GM18505 (cell line): ENCODE results near the gene CDKL2.

Source experiments
- ATAC-seq: cut with Tn5 transposase; IDR thresholded peaks from one replicate; pipeline ENCODE4 v1.9.1; 2021; ENCODE audit not compliant: unreplicated experiment
- POLR2A ChIP-seq: IDR thresholded peaks from 4 replicates; pipeline ENCODE4 v1.6.1; 2011; ENCODE audit warnings: borderline replicate concordance; ENCODE audit not compliant: insufficient read depth, insufficient read length; ENCODE audit errors: extremely low read depth

The CDKL2 gene

GRCh38 chr4:75530556-75531322, 99.6 kb downstream of the CDKL2 start:
- no peak for TF ChIP-seq POLR2A
- no peak for ATAC-seq
